Breast epithelium (tissue), 4 donors: ENCODE measurements around the gene KPNB1. TPM values are rescaled to one million over a fixed set of nuclear protein-coding genes. Genes with fewer than 3 reads are reported as not detected.

Source experiments
- DNase-seq, 2 donors: peaks; one replicate each; pipeline ENCODE4 v3.0.0-alpha.2; 2019; ENCODE audit warnings: low spot score in 2 of 2
- H3K27ac ChIP-seq, 2 donors: fragments of 200-600 bp; sonication (generic) in 1 of 2; one replicate each; pipeline ENCODE4 v1.5.1; 2016 to 2019; ENCODE audit warnings: mild to moderate bottlenecking in 1 of 2
- H3K27me3 ChIP-seq, 2 donors: fragments of 200-600 bp; sonication (generic) in 1 of 2; one replicate each; pipeline versions ENCODE4 v1.5.1 to v1.6.0; 2017 to 2019; ENCODE audit warnings: control low read depth in 1 of 2, mild to moderate bottlenecking in 1 of 2
- H3K36me3 ChIP-seq: fragments of 200-600 bp; one replicate; pipeline ENCODE4 v1.5.1; 2019
- H3K4me1 ChIP-seq, 2 donors: fragments of 200-600 bp; sonication (generic); one replicate each; pipeline ENCODE4 v1.5.1; 2016 to 2019; ENCODE audit warnings: control low read depth in 1 of 2
- H3K4me3 ChIP-seq, 3 donors: fragments of 200-600 bp; sonication (generic); 1 replicate in 2 of 3; 2 replicates in 1 of 3; pipeline ENCODE4 v1.5.1; 2016 to 2019; ENCODE audit warnings: mild to moderate bottlenecking in 3 of 3, moderate library complexity in 2 of 3
- H3K9me3 ChIP-seq, 2 donors: fragments of 200-600 bp; sonication (generic) in 1 of 2; one replicate each; pipeline ENCODE4 v1.5.1; 2016 to 2019; ENCODE audit warnings: control low read depth in 1 of 2
- POLR2A ChIP-seq: fragments of 450-650 bp; IDR thresholded peaks from one replicate; pipeline ENCODE4 v1.6.1; 2016; ENCODE audit warnings: antibody characterized with exemption, mild to moderate bottlenecking, moderate library complexity
- POLR2AphosphoS5 ChIP-seq, 3 donors: sonication (generic); formaldehyde crosslinking; IDR thresholded peaks; one replicate each; pipeline ENCODE4 v1.6.1; 2017; ENCODE audit warnings: antibody characterized with exemption in 3 of 3
- intact Hi-C: fragments of 100-400 bp; cut with DNase I; formaldehyde crosslinking; loops from one replicate; pipeline ENCODE4 v1.15.1; 2023; ENCODE audit warnings: low total_unique reads
- total RNA-seq, 3 donors: library from RNA; depleted of rRNA; stranded (reverse); fragments of >200 nt; gene quantifications; one replicate each; pipeline ENCODE4 v1.1.0, GENCODE V29; 2016
- TF ChIP-seq, protein P1 (sequence below), 3 donors: fragments of 450-650 bp; IDR thresholded peaks; one replicate each; pipeline ENCODE4 v1.5.1; 2016 to 2017; ENCODE audit warnings: antibody characterized with exemption in 3 of 3, mild to moderate bottlenecking in 3 of 3, moderate library complexity in 3 of 3

The KPNB1 gene
- total RNA-seq, 3 donors from 2014 or later: 148 to 238 (median 189) TPM

DNA sequence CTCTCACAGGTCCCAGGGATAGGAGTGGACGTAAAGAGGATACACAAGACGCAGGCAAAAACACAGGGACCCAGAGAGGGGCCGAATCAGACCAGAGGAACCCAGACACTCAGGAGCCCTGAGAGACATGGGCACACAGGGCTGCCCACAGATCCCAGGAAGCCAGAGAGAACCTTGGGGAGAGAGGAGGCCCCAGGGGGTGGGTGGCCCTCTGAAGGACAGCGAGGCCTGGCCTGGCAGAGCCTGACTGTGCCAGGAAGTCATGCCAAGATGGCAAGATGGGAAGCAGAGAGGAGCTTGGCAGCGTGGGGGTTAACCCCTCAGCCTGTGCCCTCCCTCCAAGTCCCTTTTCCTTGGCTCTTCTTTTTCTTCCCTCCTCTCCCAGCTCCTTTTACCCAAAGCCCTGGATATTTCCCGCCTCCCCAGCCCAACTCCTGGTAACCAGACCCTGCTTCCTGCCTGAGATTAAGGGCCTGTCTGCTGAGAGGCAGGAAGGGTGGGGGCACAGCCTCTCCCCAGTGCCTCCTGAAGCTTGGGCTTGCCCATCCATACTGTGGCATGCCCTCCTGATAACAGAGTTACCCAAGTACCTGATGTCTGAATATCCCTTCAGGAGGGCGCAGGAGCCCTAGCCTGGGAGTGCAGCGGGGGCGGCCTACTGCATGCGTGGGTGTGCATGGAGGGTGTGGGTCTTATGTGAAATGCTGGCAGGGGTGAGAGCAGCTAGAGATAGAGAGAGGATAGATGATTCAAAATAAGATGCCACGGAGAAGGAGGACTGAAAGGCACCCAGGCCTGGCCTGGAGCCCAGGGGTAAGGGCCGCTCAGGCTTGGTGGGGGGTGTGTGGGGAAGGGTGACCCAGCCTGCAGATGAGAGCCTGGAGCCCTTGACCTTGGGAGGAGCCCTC lies 77.3 kb downstream of the KPNB1 start:
- no peaks in the 10 kb centered on the region for H3K36me3 ChIP-seq
- H3K4me1 ChIP-seq: no peaks in the 10 kb centered on the region
- H3K27me3 ChIP-seq: peaks cover 0 to 36% of the 10 kb centered on the region in 2 donors
- no peak overlapping the region for H3K4me3 ChIP-seq
- no peak for DNase-seq
- TF ChIP-seq, protein P1, sequence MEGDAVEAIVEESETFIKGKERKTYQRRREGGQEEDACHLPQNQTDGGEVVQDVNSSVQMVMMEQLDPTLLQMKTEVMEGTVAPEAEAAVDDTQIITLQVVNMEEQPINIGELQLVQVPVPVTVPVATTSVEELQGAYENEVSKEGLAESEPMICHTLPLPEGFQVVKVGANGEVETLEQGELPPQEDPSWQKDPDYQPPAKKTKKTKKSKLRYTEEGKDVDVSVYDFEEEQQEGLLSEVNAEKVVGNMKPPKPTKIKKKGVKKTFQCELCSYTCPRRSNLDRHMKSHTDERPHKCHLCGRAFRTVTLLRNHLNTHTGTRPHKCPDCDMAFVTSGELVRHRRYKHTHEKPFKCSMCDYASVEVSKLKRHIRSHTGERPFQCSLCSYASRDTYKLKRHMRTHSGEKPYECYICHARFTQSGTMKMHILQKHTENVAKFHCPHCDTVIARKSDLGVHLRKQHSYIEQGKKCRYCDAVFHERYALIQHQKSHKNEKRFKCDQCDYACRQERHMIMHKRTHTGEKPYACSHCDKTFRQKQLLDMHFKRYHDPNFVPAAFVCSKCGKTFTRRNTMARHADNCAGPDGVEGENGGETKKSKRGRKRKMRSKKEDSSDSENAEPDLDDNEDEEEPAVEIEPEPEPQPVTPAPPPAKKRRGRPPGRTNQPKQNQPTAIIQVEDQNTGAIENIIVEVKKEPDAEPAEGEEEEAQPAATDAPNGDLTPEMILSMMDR (IDR thresholded peaks at IDR 0.05): no peak
- TF ChIP-seq POLR2AphosphoS5 (IDR thresholded peaks at IDR 0.05) (no peak), POLR2A (no peak)
- no peak overlapping the region for H3K27ac ChIP-seq
- intact Hi-C loops: no loop called here
- no peaks in the 10 kb centered on the region for H3K9me3 ChIP-seq

DNA sequence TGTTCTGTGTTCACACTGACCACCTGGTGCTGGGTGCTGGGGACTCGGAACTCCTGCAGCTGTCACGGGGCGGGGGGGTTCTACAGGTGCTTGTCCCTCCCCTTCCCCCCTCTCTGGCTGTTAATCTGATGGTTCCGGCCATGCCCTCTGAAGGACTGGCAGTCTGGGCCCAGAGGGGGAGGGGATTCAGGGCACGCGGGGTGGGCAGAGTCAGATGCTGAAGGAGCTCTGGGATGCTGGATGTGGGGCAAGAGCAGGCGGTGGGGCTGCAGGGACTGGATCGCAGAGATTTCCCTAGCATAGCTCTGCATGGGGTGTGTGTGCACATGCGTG lies 78.0 kb downstream of the KPNB1 start:
- intact Hi-C loops: no loop called here
- DNase-seq: no peak
- H3K9me3 ChIP-seq: no peaks in the 10 kb centered on the region
- H3K4me3 ChIP-seq: no peak overlapping the region
- peaks cover under 1 to 37% of the 10 kb centered on the region in 2 donors for H3K27me3 ChIP-seq
- no peak for TF ChIP-seq POLR2AphosphoS5 (IDR thresholded peaks at IDR 0.05)
- TF ChIP-seq, protein P1 (IDR thresholded peaks at IDR 0.05): no peak
- TF ChIP-seq POLR2A: no peak
- H3K27ac ChIP-seq: no peak overlapping the region
- H3K4me1 ChIP-seq: no peaks in the 10 kb centered on the region
- no peaks in the 10 kb centered on the region for H3K36me3 ChIP-seq

DNA sequence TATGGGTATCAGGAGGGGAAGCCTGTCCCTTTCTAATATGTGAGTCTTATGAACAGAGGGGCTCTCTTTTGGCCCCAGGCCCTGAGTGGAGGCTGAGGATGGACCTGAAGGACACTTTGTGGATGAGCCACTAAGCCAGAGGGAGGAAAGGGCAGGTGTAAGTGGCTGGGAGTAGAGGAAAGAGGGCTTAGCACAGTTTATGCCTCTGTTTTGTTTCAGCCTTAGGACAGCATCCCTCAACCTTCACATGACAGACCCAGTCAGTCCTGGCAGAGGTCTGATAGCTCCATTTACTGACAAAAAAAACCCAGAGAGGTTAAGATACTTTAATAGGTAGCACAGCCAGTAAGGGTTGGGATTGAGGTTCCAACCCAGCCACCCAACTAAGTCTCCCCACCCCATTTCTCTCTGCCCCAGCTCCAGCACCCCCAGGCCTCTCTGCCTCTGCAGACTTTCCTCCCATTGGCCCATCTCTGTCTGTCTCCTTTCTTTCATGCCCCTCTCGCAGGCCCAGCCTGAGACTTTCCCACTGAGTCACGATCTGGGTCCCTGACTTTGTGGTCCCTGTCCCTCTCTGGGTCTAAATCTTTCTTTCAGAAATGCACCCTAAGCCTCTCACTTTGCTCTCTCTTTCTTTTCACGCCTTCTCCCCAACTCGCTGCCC lies 78.6 kb downstream of the KPNB1 start:
- TF ChIP-seq POLR2A (no peak), POLR2AphosphoS5 (IDR thresholded peaks at IDR 0.05) (no peak)
- TF ChIP-seq, protein P1 (IDR thresholded peaks at IDR 0.05): no peak
- H3K27me3 ChIP-seq: peaks cover 5 to 43% of the 10 kb centered on the region in 2 donors
- peaks cover 0 to 3% of the 10 kb centered on the region in 2 donors for H3K4me1 ChIP-seq
- no peak overlapping the region for H3K27ac ChIP-seq
- intact Hi-C loops: no loop called here
- DNase-seq: no peak
- H3K4me3 ChIP-seq: no peak overlapping the region
- no peaks in the 10 kb centered on the region for H3K9me3 ChIP-seq
- no peaks in the 10 kb centered on the region for H3K36me3 ChIP-seq

DNA sequence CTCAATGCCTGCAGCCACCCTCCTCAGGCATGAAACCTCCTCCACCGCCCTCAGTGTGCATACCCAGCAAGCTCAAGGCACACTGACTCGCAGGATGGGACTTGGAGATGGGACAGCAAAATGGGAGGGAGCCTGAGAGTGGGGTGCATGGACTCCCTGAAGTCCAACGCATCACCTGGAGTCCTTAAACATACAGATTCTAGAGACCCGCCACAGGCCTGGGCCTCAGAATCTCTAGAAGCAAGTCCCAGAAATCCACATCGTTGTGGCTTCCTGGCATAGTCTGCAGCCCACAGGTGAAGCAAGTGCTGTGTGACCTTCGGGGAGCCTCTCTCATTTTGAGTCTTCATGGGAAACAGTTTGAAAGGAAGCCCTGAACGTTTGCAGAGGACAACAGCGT lies 79.8 kb downstream of the KPNB1 start:
- DNase-seq: no peak
- Histone ChIP-seq H3K4me3 (no peak overlapping the region), H3K27me3 (peaks cover 5 to 52% of the 10 kb centered on the region in 2 donors)

More for the DNA sequence above, 79.8 kb downstream of the KPNB1 start:
- intact Hi-C loops: no loop called here
- H3K4me1 ChIP-seq: peaks cover 0 to 7% of the 10 kb centered on the region in 2 donors
- H3K36me3 ChIP-seq: no peaks in the 10 kb centered on the region
- no peak overlapping the region for H3K27ac ChIP-seq
- H3K9me3 ChIP-seq: no peaks in the 10 kb centered on the region
- TF ChIP-seq POLR2AphosphoS5 (IDR thresholded peaks at IDR 0.05) (no peak), POLR2A (no peak)
- TF ChIP-seq, protein P1 (IDR thresholded peaks at IDR 0.05): no peak
